K562 (cell line): ENCODE measurements around the gene ZNF627. TPM values are rescaled to one million over a fixed set of nuclear protein-coding genes. Genes with fewer than 3 reads are reported as not detected.

Experiments used
- ARID3B ChIP-seq: fragments of 250-450 bp; sonication (Bioruptor Pico); IDR thresholded peaks from 2 replicates; pipeline ENCODE4 v1.4.0; 2020; ENCODE audit warnings: borderline replicate concordance
- CBFA2T3 ChIP-seq: fragments of 450-650 bp; IDR thresholded peaks from 2 replicates; pipeline ENCODE4 v1.6.1; 2017
- MAX ChIP-seq: sonication (generic); formaldehyde crosslinking; IDR thresholded peaks from 2 replicates; pipeline ENCODE4 v1.9.0; 2022; ENCODE audit warnings: mild to moderate bottlenecking, missing genetic modification reagents
- MTA3 ChIP-seq: fragments of 450-650 bp; formaldehyde crosslinking; IDR thresholded peaks from 2 replicates; pipeline ENCODE4 v1.6.1; 2017; ENCODE audit warnings: mild to moderate bottlenecking, borderline replicate concordance
- NR2C2 ChIP-seq, 2 experiments: fragments of 200-800 bp in 1 of 2; sonication (Bioruptor generic) in 1 of 2; sonication (generic) in 1 of 2; formaldehyde crosslinking in 1 of 2; IDR thresholded peaks; 2 replicates each; pipeline versions ENCODE4 v1.6.1 to v1.8.0; 2016 to 2022; ENCODE audit warnings: mild to moderate bottlenecking in 1 of 2, missing compliant biosample characterization in 1 of 2, missing genetic modification characterization in 1 of 2, missing genetic modification reagents in 1 of 2
- THAP12 ChIP-seq: fragments of 250-450 bp; sonication (Bioruptor Pico); IDR thresholded peaks from 2 replicates; pipeline ENCODE4 v1.9.0; 2021; ENCODE audit warnings: mild to moderate bottlenecking, inconsistent platforms
- U2AF2 ChIP-seq: fragments of 200-400 bp; formaldehyde crosslinking; optimal IDR thresholded peaks from 2 replicates; pipeline ENCODE3; 2017; ENCODE audit warnings: low read depth, mild to moderate bottlenecking, low read length
- ZNF121 ChIP-seq: sonication (generic); formaldehyde crosslinking; conservative IDR thresholded peaks from 2 replicates; pipeline ENCODE4 v1.8.0; 2022; ENCODE audit warnings: missing genetic modification reagents
- ZNF318 ChIP-seq, 2 experiments: fragments of 450-650 bp; IDR thresholded peaks; 2 replicates each; pipeline ENCODE4 v1.6.1; 2016; ENCODE audit warnings: mild to moderate bottlenecking in 2 of 2, borderline replicate concordance in 1 of 2, low read depth in 1 of 2, moderate library complexity in 1 of 2
- ZNF583 ChIP-seq: fragments of 250-450 bp; sonication (Bioruptor Pico); IDR thresholded peaks from 2 replicates; pipeline ENCODE4 v1.4.0; 2020
- ZNF584 ChIP-seq: fragments of 200-800 bp; sonication (Bioruptor generic); IDR thresholded peaks from 2 replicates; pipeline ENCODE4 v1.6.1; 2016; ENCODE audit warnings: low read depth, mild to moderate bottlenecking, missing genetic modification characterization, missing compliant biosample characterization
- polyA plus RNA-seq, 8 experiments: library from polyadenylated mRNA; depleted of rRNA in 4 of 8; stranded (reverse) in 5 of 8; unstranded in 3 of 8; fragments of >200 nt; fragmentation: Nextera tagmentation in 2 of 8; fragmentation: Illumina TruSeq in 1 of 8; extraction: Ambion mirVana in 2 of 8; extraction: Trizol in 1 of 8; gene quantifications; 2 replicates each; pipeline versions ENCODE4 v1.2.1 to v1.2.3, GENCODE V29; 2011 to 2014; ENCODE audit warnings: inconsistent platforms in 1 of 8, missing spikeins in 1 of 8
- total RNA-seq, 7 experiments: library from RNA; depleted of rRNA in 6 of 7; stranded (reverse); fragments of >200 nt in 6 of 7; fragmentation: Illumina TruSeq in 2 of 7; extraction: Trizol in 2 of 7; gene quantifications; 2 replicates each; pipeline versions ENCODE4 v1.2.1 to v1.2.3, GENCODE V29; 2011 to 2021; ENCODE audit warnings: low replicate concordance in 1 of 7

Gene ZNF627
- total and polyA plus RNA-seq, 9 of the 15 experiments (the other 6 are each of a cell fraction or from before 2014, with no cell fraction given): 6.4 to 19.9 (median 10.6) TPM

GRCh38 chr19:11578258-11579142 lies 18.8 kb upstream of the ZNF627 start (continued):
- TF ChIP-seq ZNF584 (no peak), NR2C2 (CRISPR knock-in tag; IDR thresholded peaks at IDR 0.05) (peak; percentile 77; the same call in 1 of the 2 replicates), NR2C2 (tag; IDR thresholded peaks at IDR 0.05) (peak; percentile 88), ZNF318 (IDR thresholded peaks at IDR 0.05; ENCODE audit: borderline replicate concordance in 1 of 2, low read depth in 1 of 2) (0 out of 4 replicates have a peak, but pooled peaks of 1 of the 2 experiments have one; percentile 38), ZNF121 (CRISPR knock-in tag) (no peak), ARID3B (CRISPR knock-in tag) (no peak), MTA3 (peak; percentile 52; the same call in 1 of the 2 replicates), CBFA2T3 (peak; percentile 92), THAP12 (CRISPR knock-in tag) (peak; percentile 49; the same call in 1 of the 2 replicates), U2AF2 (no peak), MAX (no peak), ZNF583 (peak; percentile 66)
